HG02798 (cell line): ENCODE measurements around the gene GSTA4.

Experiments
- ATAC-seq: cut with Tn5 transposase; IDR thresholded peaks from one replicate; pipeline ENCODE4 v1.9.1; 2021; ENCODE audit warnings: mild to moderate bottlenecking; ENCODE audit not compliant: unreplicated experiment, poor library complexity

The GSTA4 gene

GRCh38 chr6:52995089-52995912, at the start of gene GSTA4:
Gene GSTA4, minus strand, starts transcription at chr6:52995284. Its CDS starts 1,041 bp downstream, at chr6:52994243.
- ATAC-seq: peak; percentile 98

- ATAC-seq: no peak
These were observed 49.5 kb upstream of the GSTA4 start for GRCh38 chr6:53044572-53044971.

- ATAC-seq: no peak
These were observed 49.0 kb upstream of the GSTA4 start for GRCh38 chr6:53044071-53044470.

- no peak for ATAC-seq
These were observed 48.5 kb upstream of the GSTA4 start for GRCh38 chr6:53043581-53043980.

GRCh38 chr6:53042112-53042511, 47.0 kb upstream of the GSTA4 start:
- no peak for ATAC-seq

- ATAC-seq: no peak
These were observed 46.3 kb upstream of the GSTA4 start for GRCh38 chr6:53041356-53041755.

- no peak for ATAC-seq
These were observed 43.5 kb upstream of the GSTA4 start for GRCh38 chr6:53038596-53038995.

- ATAC-seq: no peak
These were observed 43.1 kb upstream of the GSTA4 start for GRCh38 chr6:53038141-53038540.

GRCh38 chr6:53035549-53036213, 40.6 kb upstream of the GSTA4 start:
- no peak for ATAC-seq

GRCh38 chr6:53033764-53034163, 38.7 kb upstream of the GSTA4 start:
- ATAC-seq: no peak

GRCh38 chr6:53032849-53033248, 37.8 kb upstream of the GSTA4 start:
- no peak for ATAC-seq

GRCh38 chr6:53031281-53031680, 36.2 kb upstream of the GSTA4 start:
- ATAC-seq: no peak

- ATAC-seq: no peak
These were observed 34.7 kb upstream of the GSTA4 start for GRCh38 chr6:53029761-53030160.

- no peak for ATAC-seq
These were observed 34.2 kb upstream of the GSTA4 start for GRCh38 chr6:53029257-53029656.

- ATAC-seq: no peak
These were observed 33.4 kb upstream of the GSTA4 start for GRCh38 chr6:53028467-53028866.

GRCh38 chr6:53027131-53027718, 32.1 kb upstream of the GSTA4 start:
- ATAC-seq: no peak

GRCh38 chr6:53026526-53026925, 31.4 kb upstream of the GSTA4 start:
- ATAC-seq: no peak

- ATAC-seq: no peak
These were observed 28.2 kb upstream of the GSTA4 start for GRCh38 chr6:53023323-53023722.

- ATAC-seq: no peak
These were observed 25.1 kb upstream of the GSTA4 start for GRCh38 chr6:53020005-53020744.

GRCh38 chr6:53018446-53018845, 23.4 kb upstream of the GSTA4 start:
- no peak for ATAC-seq

GRCh38 chr6:53015486-53015885, 20.4 kb upstream of the GSTA4 start:
- ATAC-seq: no peak
